HTR-8/SVneo (cell line): Measurements from ENCODE around the gene SEPTIN1.

Experiments
- DNase-seq: peaks from one replicate; pipeline ENCODE4 v3.0.0; 2011; ENCODE audit warnings: low spot score, mixed read lengths; ENCODE audit not compliant: insufficient read length
- FAIRE-seq: peaks from 2 replicates; lab custom pipeline; 2011; peaks lifted over from hg19 to GRCh38; lab: Jason Lieb, UNC

The SEPTIN1 gene, protein sequence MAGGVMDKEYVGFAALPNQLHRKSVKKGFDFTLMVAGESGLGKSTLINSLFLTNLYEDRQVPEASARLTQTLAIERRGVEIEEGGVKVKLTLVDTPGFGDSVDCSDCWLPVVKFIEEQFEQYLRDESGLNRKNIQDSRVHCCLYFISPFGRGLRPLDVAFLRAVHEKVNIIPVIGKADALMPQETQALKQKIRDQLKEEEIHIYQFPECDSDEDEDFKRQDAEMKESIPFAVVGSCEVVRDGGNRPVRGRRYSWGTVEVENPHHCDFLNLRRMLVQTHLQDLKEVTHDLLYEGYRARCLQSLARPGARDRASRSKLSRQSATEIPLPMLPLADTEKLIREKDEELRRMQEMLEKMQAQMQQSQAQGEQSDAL

DNA sequence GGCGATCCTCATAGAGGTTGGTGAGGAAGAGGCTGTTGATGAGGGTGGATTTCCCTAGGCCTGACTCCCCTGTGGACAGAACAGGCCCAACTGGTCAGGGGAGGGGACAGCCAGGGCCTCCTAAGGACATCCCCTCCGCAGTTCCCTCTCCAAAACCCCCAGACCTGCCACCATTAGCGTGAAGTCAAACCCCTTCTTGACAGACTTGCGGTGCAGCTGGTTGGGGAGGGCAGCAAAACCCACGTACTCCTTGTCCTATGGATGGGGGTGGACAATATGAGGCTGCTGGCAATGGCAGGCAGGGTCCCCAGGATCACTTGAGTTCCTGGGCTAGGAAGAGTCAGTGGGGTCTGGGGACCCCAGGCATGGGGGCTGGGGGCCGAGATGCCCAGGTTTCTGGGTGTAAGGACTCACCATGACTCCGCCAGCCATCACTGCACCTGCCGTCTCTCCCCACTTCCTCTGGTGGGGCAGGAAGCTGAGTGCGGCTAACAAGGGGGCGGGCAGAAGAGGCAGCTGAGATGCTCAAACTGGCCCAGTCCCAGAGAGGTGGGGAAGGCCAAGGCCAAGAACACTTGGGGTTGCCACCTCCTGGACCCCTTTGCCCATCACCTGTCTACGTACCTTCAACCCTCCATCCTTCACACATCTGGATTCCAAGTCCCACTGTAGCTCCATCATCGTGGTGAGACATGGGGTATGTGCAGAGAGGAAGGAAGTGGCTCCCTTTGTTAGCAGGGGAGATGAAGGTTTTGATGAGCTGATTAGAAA, at the start of gene SEPTIN1:
Gene SEPTIN1, minus strand, starts transcription at position 451 of the 771 bp plus-strand sequence. Its CDS starts 19 bp downstream, at position 432.
- DNase-seq, result no peak
- no peak for FAIRE-seq

DNA sequence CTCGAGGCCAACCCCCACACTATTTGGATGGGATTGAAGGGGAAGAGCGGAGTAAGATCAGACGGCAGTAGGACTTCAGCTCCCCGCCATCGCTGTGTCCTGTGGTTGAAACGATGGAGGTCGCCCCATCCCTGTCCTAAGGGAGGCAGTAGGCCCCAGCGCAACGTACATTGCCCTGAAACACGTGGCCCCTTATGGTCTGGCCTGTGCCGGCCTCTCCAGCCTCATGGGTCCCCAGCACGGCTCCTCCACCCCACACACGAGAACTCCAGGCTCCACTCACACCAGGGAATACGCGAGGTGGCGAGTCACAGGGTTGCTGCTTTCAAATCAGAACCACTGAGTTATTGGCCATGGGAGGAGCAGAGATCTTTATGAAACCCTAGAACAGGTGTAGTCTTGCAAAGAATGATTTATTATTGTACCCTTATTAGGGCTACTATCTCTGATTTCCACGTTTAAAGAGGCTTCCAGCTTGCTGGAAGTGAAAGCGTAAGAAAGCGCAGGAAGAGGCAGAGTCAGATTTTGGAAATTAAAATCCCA, 48.1 kb upstream of the SEPTIN1 start:
- no peak for FAIRE-seq
- DNase-seq, result no peak

DNA sequence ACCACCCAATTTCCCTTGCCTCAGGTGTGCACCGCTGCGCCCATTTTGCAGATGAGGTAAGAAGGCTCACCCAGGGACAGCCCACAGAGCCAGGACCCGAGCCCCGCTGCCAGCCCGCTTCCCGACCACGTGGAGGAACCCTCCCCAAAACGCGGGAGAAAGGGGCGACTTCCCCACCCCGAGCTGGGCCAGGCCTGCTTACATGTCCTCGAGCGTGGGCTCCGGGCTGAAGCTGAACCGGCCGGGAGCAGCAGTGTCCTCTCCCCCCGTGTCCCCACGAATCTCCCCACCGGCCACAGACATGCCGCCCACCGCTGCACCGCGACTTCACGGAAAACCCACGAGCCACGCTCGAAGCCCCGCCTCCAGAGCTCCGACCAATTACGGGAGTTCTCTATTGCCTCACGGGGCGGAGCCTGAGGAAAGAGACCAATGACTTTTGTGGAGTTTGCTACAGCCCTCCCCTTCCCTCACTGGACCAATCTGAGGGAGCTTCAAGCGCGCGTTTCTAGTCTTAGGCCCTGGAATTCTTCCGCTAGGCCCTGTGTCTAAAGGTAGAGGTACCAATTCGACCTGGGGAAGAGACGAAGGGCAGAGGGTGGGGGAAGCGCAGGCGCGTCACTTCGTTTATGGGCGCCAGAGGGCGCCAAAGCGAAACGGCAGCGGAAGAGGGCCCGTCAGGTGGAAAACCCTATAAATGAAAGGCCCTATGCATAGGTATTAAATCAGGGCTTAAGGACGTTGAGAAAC, 47.5 kb upstream of the SEPTIN1 start, which contains the start of gene DCTPP1:
Gene DCTPP1, minus strand, starts transcription at position 353 of the 750 bp plus-strand sequence. Its CDS starts 50 bp downstream, at position 303.
- DNase-seq (peak; percentile 98), FAIRE-seq (no peak)

DNA sequence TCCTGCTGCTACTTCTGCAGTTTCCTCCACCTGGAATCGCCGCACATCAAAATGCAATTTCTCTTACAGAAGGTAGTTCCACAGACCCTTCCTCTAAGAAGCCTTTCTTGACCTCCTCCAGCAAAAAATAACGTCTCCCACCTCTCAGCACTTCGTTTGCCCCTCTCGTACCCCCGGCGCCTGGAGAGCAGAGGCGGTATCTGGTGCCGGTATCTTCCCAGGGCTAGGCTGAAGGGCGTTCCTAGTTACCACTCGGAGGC, 47.0 kb upstream of the SEPTIN1 start:
- FAIRE-seq, result no peak
- DNase-seq, result no peak

DNA sequence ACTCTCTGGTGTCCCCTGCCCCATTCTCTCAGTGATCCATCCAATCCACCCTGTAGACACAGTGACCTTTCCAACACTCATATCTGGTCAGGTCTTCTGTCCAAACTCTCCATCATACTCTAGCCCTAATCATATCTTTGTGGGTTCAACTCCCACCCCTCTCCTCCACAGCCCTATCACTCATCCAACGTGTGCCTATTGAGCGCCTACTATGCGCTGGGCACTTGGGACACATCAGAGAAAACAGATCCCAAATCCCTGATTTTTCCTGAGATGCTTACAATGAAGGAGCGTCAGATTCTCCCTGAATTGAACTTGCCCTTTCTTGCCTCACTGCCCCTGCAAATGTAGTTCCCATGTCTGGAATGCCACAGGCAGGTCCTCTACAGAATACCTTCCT, 45.7 kb upstream of the SEPTIN1 start:
- DNase-seq (no peak), FAIRE-seq (no peak)

DNA sequence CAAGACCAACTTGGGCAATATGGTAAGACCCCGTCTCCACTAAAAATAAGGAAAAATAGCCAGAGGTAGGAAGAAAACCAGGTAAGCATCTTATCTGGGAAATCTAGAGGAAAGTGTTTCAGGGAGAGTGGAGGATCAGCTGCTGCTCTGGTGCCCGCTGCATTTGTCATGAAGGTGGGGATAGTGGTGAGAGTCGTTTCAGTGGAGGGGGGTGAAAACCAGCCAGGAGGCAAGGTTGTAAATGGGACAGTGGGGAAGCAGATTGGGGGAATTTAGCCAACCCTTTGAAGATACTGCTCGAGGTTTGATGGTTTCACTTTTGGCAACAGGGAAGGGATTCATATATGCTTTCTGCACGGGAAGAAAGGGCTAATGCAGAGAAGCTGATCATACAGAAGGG, 38.6 kb upstream of the SEPTIN1 start:
- no peak for DNase-seq
- no peak for FAIRE-seq

DNA sequence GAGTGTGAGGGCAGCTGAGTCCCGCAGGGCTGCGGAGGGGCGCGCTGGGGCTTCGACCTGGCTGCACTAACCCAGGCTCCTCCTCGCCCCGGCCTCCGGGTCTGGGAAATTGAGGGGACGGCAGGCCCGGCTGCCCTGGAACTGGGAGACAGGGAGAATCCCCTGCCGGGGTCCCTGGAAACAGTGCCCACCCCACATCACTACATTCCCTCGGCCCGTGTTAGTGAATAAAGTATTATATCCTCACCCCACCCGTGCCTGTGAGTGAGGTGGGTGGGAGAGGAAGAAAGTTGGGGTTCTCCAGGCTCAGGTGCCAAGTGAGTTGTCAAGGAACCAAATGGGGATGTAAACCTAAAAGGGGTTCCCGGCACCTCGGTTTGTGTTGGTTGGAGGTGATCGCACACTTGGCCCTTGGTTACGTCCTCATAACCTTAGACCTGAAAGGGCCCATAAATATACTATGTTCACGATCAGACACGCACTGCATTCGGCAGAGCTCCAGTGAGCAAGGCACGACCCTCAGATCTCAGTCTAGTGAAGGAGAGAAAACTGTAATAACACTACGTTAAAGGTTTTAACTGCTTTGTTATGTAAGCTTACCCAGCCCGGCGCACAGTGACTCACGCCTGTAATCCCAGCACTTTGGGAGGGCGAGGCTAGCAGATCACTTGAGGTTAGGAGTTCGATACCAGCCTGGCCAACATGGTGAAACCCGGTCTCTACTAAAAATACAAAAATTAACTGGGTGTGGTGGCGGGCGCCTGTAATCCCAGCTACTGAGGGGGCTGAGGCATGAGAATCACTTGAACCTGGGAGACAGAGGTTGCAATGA, 36.2 kb upstream of the SEPTIN1 start:
- DNase-seq, result no peak
- FAIRE-seq, result no peak

DNA sequence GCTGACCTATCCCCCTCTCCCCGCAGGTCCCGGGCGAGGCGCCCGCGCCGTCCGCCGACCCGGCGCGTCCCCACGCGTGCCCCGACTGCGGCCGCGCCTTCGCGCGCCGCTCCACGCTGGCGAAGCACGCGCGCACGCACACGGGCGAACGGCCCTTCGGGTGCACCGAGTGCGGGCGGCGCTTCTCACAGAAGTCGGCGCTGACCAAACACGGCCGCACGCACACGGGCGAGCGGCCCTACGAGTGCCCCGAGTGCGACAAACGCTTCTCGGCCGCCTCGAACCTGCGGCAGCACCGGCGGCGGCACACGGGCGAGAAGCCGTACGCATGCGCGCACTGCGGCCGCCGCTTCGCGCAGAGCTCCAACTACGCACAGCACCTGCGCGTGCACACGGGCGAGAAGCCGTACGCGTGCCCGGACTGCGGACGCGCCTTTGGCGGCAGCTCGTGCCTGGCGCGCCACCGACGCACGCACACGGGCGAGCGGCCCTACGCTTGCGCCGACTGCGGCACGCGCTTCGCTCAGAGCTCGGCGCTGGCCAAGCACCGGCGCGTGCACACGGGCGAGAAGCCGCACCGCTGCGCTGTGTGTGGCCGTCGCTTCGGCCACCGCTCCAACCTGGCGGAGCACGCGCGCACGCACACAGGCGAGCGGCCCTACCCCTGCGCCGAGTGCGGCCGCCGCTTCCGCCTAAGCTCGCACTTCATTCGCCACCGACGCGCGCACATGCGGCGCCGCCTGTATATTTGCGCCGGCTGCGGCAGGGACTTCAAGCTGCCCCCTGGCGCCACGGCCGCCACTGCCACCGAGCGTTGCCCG, 35.4 kb upstream of the SEPTIN1 start:
- peak; percentile 56 for DNase-seq
- peak; percentile 97 for FAIRE-seq

DNA sequence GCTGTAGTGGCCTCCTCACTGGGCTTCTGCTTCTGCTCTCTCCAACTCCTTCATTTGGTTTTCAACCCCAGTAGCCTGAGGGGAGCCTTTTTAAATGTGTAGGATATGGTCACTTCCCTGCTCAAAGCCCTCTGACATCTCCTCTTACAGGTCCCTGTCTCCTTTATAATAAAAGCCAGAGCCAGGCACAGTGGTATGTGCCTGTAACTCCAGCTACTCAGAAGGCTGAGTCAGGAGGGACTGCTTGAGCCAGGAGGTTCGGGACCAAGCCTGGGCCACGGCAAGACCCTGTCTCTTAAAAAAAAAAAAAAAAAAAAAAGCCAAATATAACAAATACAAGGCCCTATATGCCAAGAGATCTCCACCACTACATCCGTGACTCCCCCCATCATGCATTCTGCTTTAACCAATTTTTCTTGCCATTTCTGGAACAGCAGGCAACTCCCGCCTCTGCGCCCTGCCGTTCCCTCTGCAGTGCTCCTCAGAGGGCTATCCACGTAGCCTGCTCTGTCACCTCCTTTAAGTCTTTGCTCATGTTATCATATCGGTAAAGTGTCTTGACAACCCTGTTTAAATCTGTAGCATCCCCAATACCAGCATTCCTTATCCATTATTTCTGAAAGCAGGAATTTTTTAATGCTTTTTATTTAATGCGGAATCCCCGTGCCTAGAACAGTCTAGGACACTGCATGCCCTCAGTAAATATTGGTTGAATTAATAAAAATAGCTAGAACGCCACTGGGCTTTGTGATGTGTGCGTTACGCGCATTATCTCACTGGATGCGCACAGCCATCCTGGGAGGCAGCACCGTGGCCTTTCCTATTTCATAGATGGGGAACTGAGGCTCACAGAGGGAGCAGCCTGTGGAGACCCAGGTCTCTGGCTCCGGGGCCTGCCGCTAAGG, 34.5 kb upstream of the SEPTIN1 start:
- DNase-seq, result no peak
- FAIRE-seq, result no peak

DNA sequence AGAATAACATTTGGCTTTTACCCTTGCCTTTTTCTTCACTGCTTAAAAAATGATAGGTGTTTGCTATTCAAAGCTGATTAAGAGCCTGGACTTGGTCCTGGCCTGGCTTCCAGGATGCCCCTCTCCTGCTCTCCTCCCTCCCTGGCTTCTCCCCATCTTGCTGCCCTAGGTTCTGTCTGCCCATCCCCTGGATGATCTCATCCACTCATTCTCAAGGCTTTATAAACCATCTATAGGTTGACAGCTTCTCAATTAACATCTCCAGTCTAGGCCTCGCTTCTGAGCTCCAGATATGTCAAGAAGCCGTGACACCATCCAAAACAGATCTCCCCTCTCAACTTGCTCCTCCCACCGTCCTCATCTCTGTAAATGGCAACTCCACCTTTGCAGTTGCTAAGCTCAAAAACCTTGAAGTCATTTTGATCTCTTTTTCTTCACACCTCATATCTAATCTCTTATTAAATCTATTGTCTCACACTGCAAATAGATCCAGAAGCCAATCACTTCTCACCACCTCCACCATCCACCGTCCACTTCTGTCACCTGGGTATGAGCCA, 33.8 kb upstream of the SEPTIN1 start:
- FAIRE-seq, result no peak

DNA sequence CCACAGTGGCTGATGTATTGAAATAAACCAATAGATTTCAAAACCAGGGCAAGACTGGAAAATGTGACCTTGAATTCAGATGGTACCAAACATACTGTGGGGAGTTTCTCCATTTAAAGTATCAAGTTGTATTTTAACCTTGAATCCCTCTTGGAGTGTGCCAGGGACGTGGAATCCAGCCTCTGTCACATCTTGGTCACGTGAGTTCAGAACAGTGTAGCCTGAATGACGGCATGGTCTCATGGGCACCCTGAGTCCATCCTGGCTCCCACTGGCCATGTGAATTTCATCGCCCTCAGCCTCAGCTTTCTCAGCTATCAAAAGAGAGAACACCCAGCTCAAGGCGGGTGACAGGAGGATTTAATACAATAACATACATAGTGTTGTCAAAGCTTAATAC, 31.8 kb upstream of the SEPTIN1 start:
- FAIRE-seq, result no peak
- DNase-seq, result no peak

More for the DNA sequence above, 33.8 kb upstream of the SEPTIN1 start:
- DNase-seq, result no peak

DNA sequence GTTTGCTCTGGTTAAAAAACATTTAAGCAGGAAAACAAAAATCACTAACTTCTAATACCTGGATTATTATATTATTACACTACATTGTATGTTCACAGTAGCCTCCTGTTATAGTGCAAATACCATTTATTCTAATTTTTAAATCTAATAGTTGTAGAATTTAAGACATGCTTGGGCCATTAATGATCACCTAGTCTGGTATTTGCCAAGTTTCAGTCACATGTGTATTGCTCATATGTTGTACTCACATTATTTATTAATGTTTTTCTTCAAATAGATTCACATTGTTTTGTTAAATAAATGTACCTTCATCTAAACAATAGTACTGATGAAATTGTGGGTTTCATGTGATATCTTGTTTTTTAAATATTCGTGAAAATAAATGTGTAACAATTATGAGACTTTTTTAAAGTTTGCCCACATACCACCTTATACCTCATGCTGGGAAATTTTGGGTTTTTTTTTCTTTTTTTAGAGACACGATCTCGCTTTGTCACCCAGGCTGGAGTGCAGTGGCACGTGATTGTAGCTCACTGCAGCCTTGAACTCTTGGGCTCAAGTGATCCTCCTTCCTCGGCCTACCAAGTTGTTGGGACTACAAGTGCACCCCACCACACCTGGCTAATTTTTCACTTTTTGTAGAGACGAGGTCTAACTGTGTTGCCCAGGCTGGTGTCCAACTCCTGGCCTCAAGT, 30.9 kb upstream of the SEPTIN1 start:
- DNase-seq (no peak), FAIRE-seq (no peak)

DNA sequence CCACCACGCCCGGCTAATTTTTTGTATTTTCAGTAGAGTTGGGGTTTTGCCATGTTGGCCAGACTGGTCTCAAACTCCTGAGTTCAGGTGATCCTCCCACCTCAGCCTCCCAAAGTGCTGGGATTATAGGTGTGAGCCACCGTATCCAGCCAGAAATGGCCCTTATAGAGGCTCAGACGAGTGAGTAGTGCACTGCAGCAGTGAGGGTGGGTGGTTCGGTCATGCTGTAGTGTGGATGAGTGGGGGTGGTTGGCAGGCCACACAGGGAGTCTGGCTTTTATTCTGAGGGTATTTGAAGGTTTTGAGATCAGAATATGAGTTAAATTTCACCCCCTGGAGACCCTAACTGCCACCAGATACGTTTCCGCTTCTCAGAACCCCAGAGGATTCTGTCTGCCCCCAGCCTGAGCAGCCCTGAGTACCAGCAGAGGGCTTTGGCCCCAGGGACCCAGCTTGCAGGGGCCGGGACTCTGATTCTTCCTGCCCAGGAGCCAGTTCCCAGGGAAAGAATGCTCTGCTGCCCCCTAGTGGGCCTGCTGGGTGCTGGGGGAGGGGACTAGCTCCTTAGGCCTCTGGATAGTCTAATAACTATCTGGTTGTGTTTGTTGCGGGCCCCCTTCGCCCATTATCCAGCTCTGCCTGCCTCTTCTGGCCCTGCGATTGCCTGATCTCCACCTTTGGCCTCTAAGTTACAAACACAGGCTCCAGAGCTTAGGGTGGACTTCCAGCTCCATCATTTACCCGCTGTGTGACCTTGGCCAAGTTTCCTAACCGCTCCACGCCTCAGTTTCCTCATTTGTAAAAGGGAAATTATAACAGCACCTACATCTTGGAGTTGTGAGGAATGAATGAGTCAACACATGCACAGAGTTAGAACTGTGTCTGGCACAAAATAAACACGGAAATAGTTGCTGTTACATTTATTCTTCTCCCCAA, 27.0 kb upstream of the SEPTIN1 start:
- DNase-seq, result peak; percentile 90
- FAIRE-seq, result no peak

DNA sequence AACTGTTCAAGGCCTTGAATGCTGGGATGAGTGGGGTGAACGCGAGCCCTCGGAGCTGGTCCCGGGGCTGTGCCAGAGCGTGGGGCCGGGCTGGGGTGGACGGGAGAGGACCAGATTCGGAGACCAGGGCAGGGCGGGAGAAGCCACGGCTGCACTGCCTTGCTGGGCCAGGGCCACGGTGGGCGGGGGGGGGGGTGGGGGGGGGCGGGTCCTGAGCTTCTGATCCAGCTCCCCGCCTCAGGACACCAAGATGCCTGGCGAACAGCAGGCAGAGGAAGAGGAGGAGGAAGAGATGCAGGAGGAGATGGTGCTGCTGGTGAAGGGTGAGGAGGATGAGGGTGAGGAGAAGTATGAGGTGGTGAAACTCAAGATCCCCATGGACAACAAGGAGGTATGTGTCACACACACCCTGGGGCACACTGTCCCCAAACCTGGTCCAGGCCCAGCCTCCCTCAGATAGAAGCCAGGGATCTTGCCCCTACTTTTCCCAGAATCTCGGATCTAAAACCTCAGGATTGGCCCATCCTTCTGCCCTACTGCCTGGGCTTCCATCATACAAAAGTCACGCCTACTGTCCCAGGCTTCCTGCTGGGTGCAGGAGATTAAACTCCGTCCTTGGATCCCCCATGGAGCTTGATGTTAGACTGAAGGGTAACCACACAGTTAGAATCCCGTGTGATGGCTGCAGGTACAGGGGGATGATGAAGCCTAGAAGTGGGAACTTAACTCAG, 25.6 kb upstream of the SEPTIN1 start:
- no peak for DNase-seq
- FAIRE-seq, result no peak

DNA sequence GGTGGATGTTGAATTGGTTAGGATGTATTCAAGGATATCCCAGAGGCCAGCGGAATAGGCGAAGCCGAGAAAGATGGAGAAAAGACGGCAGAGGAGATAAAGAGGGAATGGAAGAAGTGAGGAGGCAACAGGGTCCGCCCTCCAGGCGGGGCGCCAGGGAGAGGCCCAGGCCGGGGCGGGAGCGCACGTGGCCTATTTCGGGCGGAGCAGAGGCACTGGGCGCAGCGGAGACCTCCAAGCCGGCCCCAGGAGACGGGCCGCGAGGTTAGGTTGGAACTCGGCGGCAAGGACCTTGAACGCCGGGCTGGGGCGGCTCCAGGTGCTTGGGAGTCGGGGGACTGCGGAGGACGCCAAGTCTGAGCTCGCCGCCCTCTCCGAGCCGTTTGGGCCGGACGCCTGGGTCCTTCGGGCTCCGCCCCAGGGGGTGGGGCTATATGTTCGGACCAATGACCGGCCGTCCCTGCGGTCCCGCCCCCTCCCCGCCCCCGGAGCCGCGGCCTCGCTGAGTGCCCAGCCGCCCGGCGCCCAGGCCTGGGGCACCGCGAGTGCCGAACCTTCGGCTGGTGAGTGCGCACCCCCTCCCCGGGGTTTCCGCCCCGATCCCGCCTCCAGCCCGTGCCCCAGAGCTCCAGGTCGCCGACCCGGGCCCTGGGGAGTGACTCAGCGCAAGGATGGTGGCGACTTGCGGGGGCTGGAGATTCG, 24.9 kb upstream of the SEPTIN1 start, which contains the start of gene ZNF771:
Gene ZNF771, plus strand, starts transcription at position 505 of the 702 bp plus-strand sequence. CDS start 448 bp downstream, outside the sequence.
- peak; percentile 82 for DNase-seq
- no peak for FAIRE-seq
